HEK293 (cell line): ENCODE data around the gene VWC2L.

ENCODE experiments used
- GLI4 ChIP-seq: fragments of 450-650 bp; formaldehyde crosslinking; IDR thresholded peaks from 2 replicates; pipeline ENCODE4 v1.5.1; 2016; ENCODE audit warnings: missing biosample characterization, missing genetic modification characterization
- KLF1 ChIP-seq: fragments of 450-650 bp; formaldehyde crosslinking; IDR thresholded peaks from 2 replicates; pipeline ENCODE4 v1.5.1; 2016; ENCODE audit warnings: missing biosample characterization, missing genetic modification characterization
- ZFP37 ChIP-seq: fragments of 450-650 bp; formaldehyde crosslinking; IDR thresholded peaks from 2 replicates; pipeline ENCODE4 v1.5.1; 2016; ENCODE audit warnings: missing biosample characterization, missing genetic modification characterization
- ZNF214 ChIP-seq: fragments of 450-650 bp; formaldehyde crosslinking; IDR thresholded peaks from 2 replicates; pipeline ENCODE4 v1.5.1; 2017; ENCODE audit warnings: missing biosample characterization, mild to moderate bottlenecking, missing genetic modification characterization, borderline replicate concordance
- ZNF335 ChIP-seq: fragments of 450-650 bp; formaldehyde crosslinking; conservative IDR thresholded peaks from 2 replicates; pipeline ENCODE4 v1.5.1; 2016; ENCODE audit warnings: missing biosample characterization, missing genetic modification characterization
- ZNF394 ChIP-seq: fragments of 450-650 bp; formaldehyde crosslinking; IDR thresholded peaks from 2 replicates; pipeline ENCODE4 v1.5.1; 2016; ENCODE audit warnings: missing biosample characterization, missing genetic modification characterization, mild to moderate bottlenecking, moderate library complexity, borderline replicate concordance
- ZNF747 ChIP-seq: fragments of 450-650 bp; formaldehyde crosslinking; IDR thresholded peaks from 2 replicates; pipeline ENCODE4 v1.5.1; 2016; ENCODE audit warnings: missing biosample characterization, missing genetic modification characterization
- TF ChIP-seq, protein P1 (sequence below): fragments of 450-650 bp; formaldehyde crosslinking; IDR thresholded peaks from 2 replicates; pipeline ENCODE4 v1.5.1; 2016; ENCODE audit warnings: missing biosample characterization, missing genetic modification characterization
- TF ChIP-seq, protein P2 (sequence below): fragments of 450-650 bp; formaldehyde crosslinking; IDR thresholded peaks from 2 replicates; pipeline ENCODE4 v1.5.1; 2016; ENCODE audit warnings: missing biosample characterization, missing genetic modification characterization
- TF ChIP-seq, protein P3 (sequence below): fragments of 450-650 bp; formaldehyde crosslinking; IDR thresholded peaks from 2 replicates; pipeline ENCODE4 v1.5.1; 2016; ENCODE audit warnings: missing biosample characterization, missing genetic modification characterization

DNA sequence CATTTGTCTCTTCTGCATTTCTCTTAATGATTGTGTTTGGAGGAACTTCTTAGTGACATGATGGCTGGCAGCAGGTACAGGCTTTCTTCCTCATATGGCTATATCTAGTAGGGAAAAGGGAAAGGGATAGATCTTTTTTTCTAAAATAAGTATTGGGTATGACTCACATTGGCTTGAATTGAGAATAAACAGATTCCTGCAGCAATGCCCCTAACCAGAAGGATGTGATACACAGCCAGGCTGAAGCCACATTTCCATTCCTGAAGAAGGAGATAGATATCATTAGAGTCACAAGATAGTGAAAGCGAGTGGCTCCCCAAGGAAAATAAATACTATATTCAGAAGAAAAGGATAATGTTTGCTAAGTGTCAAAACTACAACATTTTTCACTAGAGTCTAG lies 61.1 kb downstream of the VWC2L start:
- TF ChIP-seq, protein P1, sequence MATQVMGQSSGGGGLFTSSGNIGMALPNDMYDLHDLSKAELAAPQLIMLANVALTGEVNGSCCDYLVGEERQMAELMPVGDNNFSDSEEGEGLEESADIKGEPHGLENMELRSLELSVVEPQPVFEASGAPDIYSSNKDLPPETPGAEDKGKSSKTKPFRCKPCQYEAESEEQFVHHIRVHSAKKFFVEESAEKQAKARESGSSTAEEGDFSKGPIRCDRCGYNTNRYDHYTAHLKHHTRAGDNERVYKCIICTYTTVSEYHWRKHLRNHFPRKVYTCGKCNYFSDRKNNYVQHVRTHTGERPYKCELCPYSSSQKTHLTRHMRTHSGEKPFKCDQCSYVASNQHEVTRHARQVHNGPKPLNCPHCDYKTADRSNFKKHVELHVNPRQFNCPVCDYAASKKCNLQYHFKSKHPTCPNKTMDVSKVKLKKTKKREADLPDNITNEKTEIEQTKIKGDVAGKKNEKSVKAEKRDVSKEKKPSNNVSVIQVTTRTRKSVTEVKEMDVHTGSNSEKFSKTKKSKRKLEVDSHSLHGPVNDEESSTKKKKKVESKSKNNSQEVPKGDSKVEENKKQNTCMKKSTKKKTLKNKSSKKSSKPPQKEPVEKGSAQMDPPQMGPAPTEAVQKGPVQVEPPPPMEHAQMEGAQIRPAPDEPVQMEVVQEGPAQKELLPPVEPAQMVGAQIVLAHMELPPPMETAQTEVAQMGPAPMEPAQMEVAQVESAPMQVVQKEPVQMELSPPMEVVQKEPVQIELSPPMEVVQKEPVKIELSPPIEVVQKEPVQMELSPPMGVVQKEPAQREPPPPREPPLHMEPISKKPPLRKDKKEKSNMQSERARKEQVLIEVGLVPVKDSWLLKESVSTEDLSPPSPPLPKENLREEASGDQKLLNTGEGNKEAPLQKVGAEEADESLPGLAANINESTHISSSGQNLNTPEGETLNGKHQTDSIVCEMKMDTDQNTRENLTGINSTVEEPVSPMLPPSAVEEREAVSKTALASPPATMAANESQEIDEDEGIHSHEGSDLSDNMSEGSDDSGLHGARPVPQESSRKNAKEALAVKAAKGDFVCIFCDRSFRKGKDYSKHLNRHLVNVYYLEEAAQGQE (tag by site-specific recombination), result no peak
- TF ChIP-seq ZNF214 (tag by site-specific recombination) (no peak), ZNF747 (no peak), GLI4 (tag by site-specific recombination) (no peak), ZNF394 (no peak), ZNF335 (tag by site-specific recombination) (no peak), KLF1 (tag by site-specific recombination) (no peak), ZFP37 (tag by site-specific recombination) (no peak)
- TF ChIP-seq, protein P2, sequence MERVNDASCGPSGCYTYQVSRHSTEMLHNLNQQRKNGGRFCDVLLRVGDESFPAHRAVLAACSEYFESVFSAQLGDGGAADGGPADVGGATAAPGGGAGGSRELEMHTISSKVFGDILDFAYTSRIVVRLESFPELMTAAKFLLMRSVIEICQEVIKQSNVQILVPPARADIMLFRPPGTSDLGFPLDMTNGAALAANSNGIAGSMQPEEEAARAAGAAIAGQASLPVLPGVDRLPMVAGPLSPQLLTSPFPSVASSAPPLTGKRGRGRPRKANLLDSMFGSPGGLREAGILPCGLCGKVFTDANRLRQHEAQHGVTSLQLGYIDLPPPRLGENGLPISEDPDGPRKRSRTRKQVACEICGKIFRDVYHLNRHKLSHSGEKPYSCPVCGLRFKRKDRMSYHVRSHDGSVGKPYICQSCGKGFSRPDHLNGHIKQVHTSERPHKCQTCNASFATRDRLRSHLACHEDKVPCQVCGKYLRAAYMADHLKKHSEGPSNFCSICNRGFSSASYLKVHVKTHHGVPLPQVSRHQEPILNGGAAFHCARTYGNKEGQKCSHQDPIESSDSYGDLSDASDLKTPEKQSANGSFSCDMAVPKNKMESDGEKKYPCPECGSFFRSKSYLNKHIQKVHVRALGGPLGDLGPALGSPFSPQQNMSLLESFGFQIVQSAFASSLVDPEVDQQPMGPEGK (tag by site-specific recombination), result no peak
- TF ChIP-seq, protein P3, sequence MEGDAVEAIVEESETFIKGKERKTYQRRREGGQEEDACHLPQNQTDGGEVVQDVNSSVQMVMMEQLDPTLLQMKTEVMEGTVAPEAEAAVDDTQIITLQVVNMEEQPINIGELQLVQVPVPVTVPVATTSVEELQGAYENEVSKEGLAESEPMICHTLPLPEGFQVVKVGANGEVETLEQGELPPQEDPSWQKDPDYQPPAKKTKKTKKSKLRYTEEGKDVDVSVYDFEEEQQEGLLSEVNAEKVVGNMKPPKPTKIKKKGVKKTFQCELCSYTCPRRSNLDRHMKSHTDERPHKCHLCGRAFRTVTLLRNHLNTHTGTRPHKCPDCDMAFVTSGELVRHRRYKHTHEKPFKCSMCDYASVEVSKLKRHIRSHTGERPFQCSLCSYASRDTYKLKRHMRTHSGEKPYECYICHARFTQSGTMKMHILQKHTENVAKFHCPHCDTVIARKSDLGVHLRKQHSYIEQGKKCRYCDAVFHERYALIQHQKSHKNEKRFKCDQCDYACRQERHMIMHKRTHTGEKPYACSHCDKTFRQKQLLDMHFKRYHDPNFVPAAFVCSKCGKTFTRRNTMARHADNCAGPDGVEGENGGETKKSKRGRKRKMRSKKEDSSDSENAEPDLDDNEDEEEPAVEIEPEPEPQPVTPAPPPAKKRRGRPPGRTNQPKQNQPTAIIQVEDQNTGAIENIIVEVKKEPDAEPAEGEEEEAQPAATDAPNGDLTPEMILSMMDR (tag by site-specific recombination), result no peak
